Ishikawa (cell line): Measurements from ENCODE around the gene ZFX.

Source experiments
- EP300 ChIP-seq: IDR thresholded peaks from 2 replicates; pipeline ENCODE4 v1.6.1; 2012; ENCODE audit warnings: borderline replicate concordance
- NFIC ChIP-seq: IDR thresholded peaks from 2 replicates; pipeline ENCODE4 v1.6.1; 2012
- TF ChIP-seq, protein P1 (sequence below): IDR thresholded peaks from 2 replicates; pipeline ENCODE4 v1.6.1; 2012; ENCODE audit warnings: low read depth, mild to moderate bottlenecking

DNA sequence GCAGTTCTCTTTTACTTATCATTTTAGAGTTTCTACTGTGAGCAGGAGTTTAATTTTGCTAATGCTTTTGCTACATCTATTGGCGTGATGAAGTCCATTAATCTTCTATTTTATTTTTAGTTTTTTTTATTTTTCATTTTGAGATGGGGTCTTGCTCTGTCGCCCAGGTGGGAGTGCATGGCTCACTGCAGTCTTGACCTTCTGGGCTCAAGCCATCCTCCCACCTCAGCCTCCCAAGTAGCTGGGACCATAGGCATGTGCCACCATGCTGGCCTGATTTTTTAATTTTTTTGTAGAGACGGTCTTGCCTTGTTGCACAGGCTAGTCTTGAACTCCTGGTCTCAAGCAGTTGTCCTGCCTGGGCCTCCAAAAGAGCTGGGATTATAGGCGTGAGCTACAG lies 9.4 kb downstream of the ZFX start:
- TF ChIP-seq EP300 = no peak
- TF ChIP-seq NFIC = no peak
- TF ChIP-seq, protein P1, sequence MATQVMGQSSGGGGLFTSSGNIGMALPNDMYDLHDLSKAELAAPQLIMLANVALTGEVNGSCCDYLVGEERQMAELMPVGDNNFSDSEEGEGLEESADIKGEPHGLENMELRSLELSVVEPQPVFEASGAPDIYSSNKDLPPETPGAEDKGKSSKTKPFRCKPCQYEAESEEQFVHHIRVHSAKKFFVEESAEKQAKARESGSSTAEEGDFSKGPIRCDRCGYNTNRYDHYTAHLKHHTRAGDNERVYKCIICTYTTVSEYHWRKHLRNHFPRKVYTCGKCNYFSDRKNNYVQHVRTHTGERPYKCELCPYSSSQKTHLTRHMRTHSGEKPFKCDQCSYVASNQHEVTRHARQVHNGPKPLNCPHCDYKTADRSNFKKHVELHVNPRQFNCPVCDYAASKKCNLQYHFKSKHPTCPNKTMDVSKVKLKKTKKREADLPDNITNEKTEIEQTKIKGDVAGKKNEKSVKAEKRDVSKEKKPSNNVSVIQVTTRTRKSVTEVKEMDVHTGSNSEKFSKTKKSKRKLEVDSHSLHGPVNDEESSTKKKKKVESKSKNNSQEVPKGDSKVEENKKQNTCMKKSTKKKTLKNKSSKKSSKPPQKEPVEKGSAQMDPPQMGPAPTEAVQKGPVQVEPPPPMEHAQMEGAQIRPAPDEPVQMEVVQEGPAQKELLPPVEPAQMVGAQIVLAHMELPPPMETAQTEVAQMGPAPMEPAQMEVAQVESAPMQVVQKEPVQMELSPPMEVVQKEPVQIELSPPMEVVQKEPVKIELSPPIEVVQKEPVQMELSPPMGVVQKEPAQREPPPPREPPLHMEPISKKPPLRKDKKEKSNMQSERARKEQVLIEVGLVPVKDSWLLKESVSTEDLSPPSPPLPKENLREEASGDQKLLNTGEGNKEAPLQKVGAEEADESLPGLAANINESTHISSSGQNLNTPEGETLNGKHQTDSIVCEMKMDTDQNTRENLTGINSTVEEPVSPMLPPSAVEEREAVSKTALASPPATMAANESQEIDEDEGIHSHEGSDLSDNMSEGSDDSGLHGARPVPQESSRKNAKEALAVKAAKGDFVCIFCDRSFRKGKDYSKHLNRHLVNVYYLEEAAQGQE = no peak
